GM23248 (cell line): ENCODE results near the gene PDZRN4. TPM values are rescaled to one million over a fixed set of nuclear protein-coding genes. Genes with fewer than 3 reads are reported as not detected.

Experiments
- DNase-seq: peaks from one replicate; pipeline ENCODE4 v3.0.0-alpha.2; 2015
- H2AFZ ChIP-seq: fragments of 200-600 bp; sonication (generic); 2 replicates; pipeline ENCODE4 v1.6.1; 2016; ENCODE audit warnings: antibody characterized with exemption
- H3F3A ChIP-seq: fragments of 200-600 bp; sonication (generic); 2 replicates; pipeline ENCODE4 v1.6.1; 2016; ENCODE audit warnings: mild to moderate bottlenecking, antibody characterized with exemption, mixed run types; ENCODE audit not compliant: insufficient read depth
- H3K27ac ChIP-seq: fragments of 200-600 bp; sonication (generic); 2 replicates; pipeline ENCODE4 v1.5.1; 2016; ENCODE audit warnings: mild to moderate bottlenecking
- H3K27me3 ChIP-seq: fragments of 200-600 bp; sonication (generic); replicated peaks from 2 replicates; pipeline ENCODE4 v1.6.1; 2016; ENCODE audit warnings: mild to moderate bottlenecking; ENCODE audit not compliant: insufficient read depth
- H3K36me3 ChIP-seq: fragments of 200-600 bp; sonication (generic); 2 replicates; pipeline ENCODE4 v1.6.1; 2016; ENCODE audit warnings: low read depth, mild to moderate bottlenecking
- H3K4me1 ChIP-seq: fragments of 200-600 bp; sonication (generic); 2 replicates; pipeline ENCODE4 v1.6.1; 2016; ENCODE audit warnings: mild to moderate bottlenecking; ENCODE audit not compliant: insufficient read depth
- H3K4me2 ChIP-seq: fragments of 200-600 bp; sonication (generic); one replicate; pipeline ENCODE4 v1.6.1; 2016; ENCODE audit warnings: mild to moderate bottlenecking; ENCODE audit not compliant: unreplicated experiment
- H3K4me3 ChIP-seq: fragments of 200-600 bp; sonication (generic); 2 replicates; pipeline ENCODE4 v1.5.1; 2016; ENCODE audit warnings: mild to moderate bottlenecking
- H3K79me2 ChIP-seq: fragments of 200-600 bp; sonication (generic); 2 replicates; pipeline ENCODE4 v1.6.1; 2016; ENCODE audit warnings: mild to moderate bottlenecking; ENCODE audit not compliant: insufficient read depth
- H3K9ac ChIP-seq: fragments of 200-600 bp; sonication (generic); 2 replicates; pipeline ENCODE4 v1.6.1; 2016; ENCODE audit warnings: mild to moderate bottlenecking
- H3K9me2 ChIP-seq: fragments of 200-600 bp; sonication (generic); 2 replicates; pipeline ENCODE4 v1.6.1; 2016; ENCODE audit warnings: mixed run types, mild to moderate bottlenecking, moderate library complexity; ENCODE audit not compliant: insufficient read depth
- H3K9me3 ChIP-seq: fragments of 200-600 bp; sonication (generic); one replicate; pipeline ENCODE4 v1.6.1; 2017; ENCODE audit warnings: low read depth
- H4K20me1 ChIP-seq: fragments of 200-600 bp; sonication (generic); 2 replicates; pipeline ENCODE4 v1.6.0; 2016; ENCODE audit not compliant: insufficient read depth
- EZH2 ChIP-seq: fragments of 200-600 bp; sonication (generic); IDR thresholded peaks from 2 replicates; pipeline ENCODE4 v1.6.1; 2018; ENCODE audit warnings: antibody characterized with exemption, mild to moderate bottlenecking; ENCODE audit not compliant: insufficient read depth, poor library complexity, severe bottlenecking
- EZH2phosphoT487 ChIP-seq: fragments of 200-600 bp; sonication (generic); IDR thresholded peaks from 2 replicates; pipeline ENCODE4 v1.6.1; 2018; ENCODE audit warnings: antibody characterized with exemption, moderate library complexity, mild to moderate bottlenecking, low read depth; ENCODE audit not compliant: insufficient read depth
- WGBS, 2 experiments: methylation state at CpG; one replicate each; pipeline ENCODE4 v1.1.6; 2015 to 2017; ENCODE audit warnings: low lambda C conversion rate in 2 of 2, low coverage in 1 of 2; ENCODE audit errors: missing lambda C conversion rate in 2 of 2; 5-methylcytosine and 5-hydroxymethylcytosine counted together
- in situ Hi-C: fragments of 300-500 bp; cut with MboI; formaldehyde crosslinking; loops from 2 replicates; pipeline ENCODE4 v1.15.0; 2020
- polyA plus RNA-seq: library from polyadenylated mRNA; unstranded; fragments of >200 nt; fragmentation: Nextera tagmentation; extraction: Ambion mirVana; gene quantifications from 2 replicates; pipeline ENCODE4 v1.2.1, GENCODE V29; 2016
- total RNA-seq: library from RNA; depleted of rRNA; stranded (reverse); fragments of >200 nt; shearing (Covaris generic); gene quantifications from 2 replicates; pipeline ENCODE4 v1.2.3, GENCODE V29; 2014

The PDZRN4 gene
- total and polyA plus RNA-seq, 2 experiments from 2014 or later: not detected

- Histone ChIP-seq H3K79me2 (no peaks in the 10 kb centered on the region), H3K27me3 (no peaks in the 10 kb centered on the region), H3K27ac (no peak overlapping the region), H3K4me3 (no peak overlapping the region), H3K9ac (no peak overlapping the region), H3K9me3 (no peaks in the 10 kb centered on the region), H4K20me1 (no peaks in the 10 kb centered on the region), H3K4me1 (no peaks in the 10 kb centered on the region; the same call in 1 of the 2 replicates), H3K36me3 (no peaks in the 10 kb centered on the region), H3K9me2 (0 out of 2 replicates have a peak, but pooled peaks cover 3% of the 10 kb centered on the region), H2AFZ (no peak overlapping the region), H3K4me2 (no peak overlapping the region), H3F3A (no peaks in the 10 kb centered on the region)
- no peak for TF ChIP-seq EZH2
- TF ChIP-seq EZH2phosphoT487: no peak
- in situ Hi-C loops: no loop called here
- peak; percentile 34 for DNase-seq
- 63% methylated on average over 2 of the region's 2 CpGs for WGBS, 2 experiments
Measured at GRCh38 chr12:41486718-41487117, 298.6 kb downstream of the PDZRN4 start.

GRCh38 chr12:41496009-41496408 is 307.9 kb downstream of the PDZRN4 start:
- no peak overlapping the region for H3K4me3 ChIP-seq
- TF ChIP-seq EZH2phosphoT487 (no peak), EZH2 (no peak)
- H4K20me1 ChIP-seq: no peaks in the 10 kb centered on the region
- no peaks in the 10 kb centered on the region for H3F3A ChIP-seq
- H3K9me2 ChIP-seq: no peaks in the 10 kb centered on the region
- no peaks in the 10 kb centered on the region for H3K79me2 ChIP-seq
- no peak overlapping the region for H3K27ac ChIP-seq
- no peak overlapping the region for H3K9ac ChIP-seq
- in situ Hi-C loops: no loop called here
- no peak overlapping the region for H3K4me2 ChIP-seq
- no peaks in the 10 kb centered on the region for H3K9me3 ChIP-seq
- no peaks in the 10 kb centered on the region; the same call in 1 of the 2 replicates for H3K27me3 ChIP-seq
- no peak overlapping the region for H2AFZ ChIP-seq
- WGBS, 2 experiments: 23 to 34% methylated on average over 4 of the region's 4 CpGs
- no peaks in the 10 kb centered on the region for H3K4me1 ChIP-seq
- DNase-seq: no peak
- H3K36me3 ChIP-seq: no peaks in the 10 kb centered on the region

GRCh38 chr12:41497409-41497808 is 309.3 kb downstream of the PDZRN4 start:
- peak; percentile 4 for DNase-seq
- Histone ChIP-seq H3K4me1 (no peaks in the 10 kb centered on the region), H3K36me3 (no peaks in the 10 kb centered on the region), H3F3A (no peaks in the 10 kb centered on the region), H3K9me2 (no peaks in the 10 kb centered on the region), H3K27ac (no peak overlapping the region), H3K4me2 (no peak overlapping the region), H4K20me1 (no peaks in the 10 kb centered on the region), H3K9me3 (no peaks in the 10 kb centered on the region), H3K9ac (no peak overlapping the region), H3K27me3 (no peaks in the 10 kb centered on the region; the same call in 1 of the 2 replicates), H3K79me2 (no peaks in the 10 kb centered on the region), H2AFZ (no peak overlapping the region), H3K4me3 (no peak overlapping the region)
- TF ChIP-seq EZH2 (no peak), EZH2phosphoT487 (no peak)
- in situ Hi-C loops: no loop called here
- 20 to 27% methylated on average over 2 of the region's 2 CpGs for WGBS, 2 experiments

- no peak for TF ChIP-seq EZH2
- no peak for TF ChIP-seq EZH2phosphoT487
- Histone ChIP-seq H2AFZ (no peak overlapping the region), H3K4me3 (no peak overlapping the region), H4K20me1 (no peaks in the 10 kb centered on the region), H3K36me3 (no peaks in the 10 kb centered on the region), H3K4me1 (no peaks in the 10 kb centered on the region), H3K4me2 (no peak overlapping the region), H3K9me2 (no peaks in the 10 kb centered on the region), H3K27me3 (peaks cover 12% of the 10 kb centered on the region), H3K9ac (no peak overlapping the region), H3K27ac (no peak overlapping the region), H3K79me2 (no peaks in the 10 kb centered on the region), H3K9me3 (no peaks in the 10 kb centered on the region), H3F3A (no peaks in the 10 kb centered on the region)
- in situ Hi-C loops: no loop called here
- 71 to 72% methylated on average over 6 of the region's 6 CpGs for WGBS, 2 experiments
- DNase-seq: no peak
Measured at GRCh38 chr12:41504976-41505375, 316.9 kb downstream of the PDZRN4 start.

GRCh38 chr12:41507286-41507685 is 319.2 kb downstream of the PDZRN4 start:
- TF ChIP-seq EZH2 (no peak), EZH2phosphoT487 (no peak)
- Histone ChIP-seq H3K79me2 (no peaks in the 10 kb centered on the region), H3K9ac (no peak overlapping the region), H3F3A (no peaks in the 10 kb centered on the region), H3K9me3 (no peaks in the 10 kb centered on the region), H3K4me3 (no peak overlapping the region), H3K27ac (no peak overlapping the region), H3K4me2 (no peak overlapping the region), H4K20me1 (no peaks in the 10 kb centered on the region), H3K27me3 (peaks cover 20% of the 10 kb centered on the region), H2AFZ (no peak overlapping the region), H3K4me1 (no peaks in the 10 kb centered on the region), H3K9me2 (no peaks in the 10 kb centered on the region), H3K36me3 (no peaks in the 10 kb centered on the region)
- no peak for DNase-seq
- WGBS, 2 experiments: 53 to 63% methylated on average over 3 of the region's 3 CpGs
- in situ Hi-C loops: no loop called here
